ENCODE results near the gene KDELR1.

KDELR1 gene

DNA sequence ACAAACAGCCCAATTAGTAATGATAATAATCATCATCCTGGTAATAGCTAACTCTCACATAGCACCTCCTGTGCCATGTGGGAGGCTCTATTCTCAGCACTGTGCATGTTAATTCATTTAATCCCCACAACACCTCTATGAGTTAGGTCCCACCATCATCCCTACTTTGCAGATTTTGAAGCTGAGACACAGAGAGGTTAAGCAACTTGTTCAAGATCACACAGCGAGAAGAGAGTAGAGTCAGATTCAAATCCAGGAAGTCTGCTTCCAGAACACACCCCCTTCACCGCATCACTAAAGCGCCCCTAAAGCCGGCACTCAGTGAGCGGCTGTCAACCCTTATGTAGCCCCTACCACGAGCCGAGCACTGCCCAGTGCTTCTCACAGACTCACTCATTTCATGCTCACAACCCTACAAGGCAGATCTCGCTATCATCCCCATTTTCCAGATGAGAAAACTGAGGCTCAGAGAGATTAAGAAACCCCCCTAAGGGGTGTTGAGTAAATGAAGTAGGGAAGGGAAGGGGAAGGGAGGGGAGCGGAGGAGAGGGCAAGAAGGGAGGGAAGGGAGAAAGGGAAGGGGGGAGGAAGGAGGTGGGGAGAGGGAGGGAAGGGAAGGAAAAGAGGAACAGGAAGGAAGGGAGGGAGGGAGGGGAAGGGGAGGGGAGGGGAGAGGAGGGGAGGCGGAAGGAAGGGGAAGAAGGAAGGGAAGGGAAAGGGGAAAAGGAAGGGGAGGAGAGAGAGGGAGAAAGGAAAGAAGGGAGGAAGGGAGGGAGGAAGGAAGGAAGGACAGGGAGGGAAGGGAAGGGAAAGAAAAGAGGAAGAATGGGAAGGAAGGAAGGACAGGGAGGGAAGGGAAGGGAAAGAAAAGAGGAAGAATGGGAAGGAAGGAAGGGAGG lies 49.6 kb downstream of the KDELR1 start:
- ATAC-seq, result no peak

DNA sequence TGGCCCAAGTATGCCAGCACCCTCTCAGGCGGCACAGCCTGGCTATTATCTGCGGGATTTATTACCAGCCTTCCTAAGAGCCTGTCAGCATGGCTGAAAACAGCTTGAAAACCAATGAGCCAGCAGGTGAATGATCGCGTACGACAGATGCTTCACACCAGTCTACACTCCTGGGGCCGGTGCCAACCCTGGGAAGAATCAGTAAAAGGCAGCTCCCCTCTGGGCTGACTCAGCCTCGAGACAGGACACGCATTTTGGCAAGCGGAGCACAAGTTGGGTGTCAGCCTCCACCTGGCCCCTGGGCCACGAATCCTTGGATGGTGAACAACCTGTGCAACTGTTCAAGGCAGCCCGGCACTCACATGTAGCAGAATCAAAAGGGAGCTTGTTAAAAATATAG lies 50.4 kb downstream of the KDELR1 start:
- peak; percentile 70 for ATAC-seq
- TF ChIP-seq ZFP30 (CRISPR knock-in tag; IDR thresholded peaks at IDR 0.05) (no peak), ISL1 (CRISPR knock-in tag; IDR thresholded peaks at IDR 0.05) (no peak), ESRRG (CRISPR knock-in tag; IDR thresholded peaks at IDR 0.05) (no peak), PPARA (CRISPR knock-in tag; IDR thresholded peaks at IDR 0.05; ENCODE audit: borderline replicate concordance) (no peak), TOX (CRISPR knock-in tag; IDR thresholded peaks at IDR 0.05; ENCODE audit: borderline replicate concordance) (no peak), SNAI2 (CRISPR knock-in tag; IDR thresholded peaks at IDR 0.05) (no peak), TCF4 (CRISPR knock-in tag; IDR thresholded peaks at IDR 0.05; ENCODE audit: borderline replicate concordance) (no peak)

More for the DNA sequence above, 49.6 kb downstream of the KDELR1 start:
- TF ChIP-seq PPARA (CRISPR knock-in tag; IDR thresholded peaks at IDR 0.05; ENCODE audit: borderline replicate concordance), result no peak
- no peak for TF ChIP-seq TOX (CRISPR knock-in tag; IDR thresholded peaks at IDR 0.05; ENCODE audit: borderline replicate concordance)
- no peak for TF ChIP-seq ZC3H10 (CRISPR knock-in tag; IDR thresholded peaks at IDR 0.05)
- no peak for TF ChIP-seq ZFP30 (CRISPR knock-in tag; IDR thresholded peaks at IDR 0.05)
- TF ChIP-seq CSDC2 (CRISPR knock-in tag; IDR thresholded peaks at IDR 0.05), result no peak
- TF ChIP-seq GLIS3 (CRISPR knock-in tag; IDR thresholded peaks at IDR 0.05), result no peak
- no peak for TF ChIP-seq ISL1 (CRISPR knock-in tag; IDR thresholded peaks at IDR 0.05)
- TF ChIP-seq SNAI2 (CRISPR knock-in tag; IDR thresholded peaks at IDR 0.05), result no peak
- TF ChIP-seq, protein P1, sequence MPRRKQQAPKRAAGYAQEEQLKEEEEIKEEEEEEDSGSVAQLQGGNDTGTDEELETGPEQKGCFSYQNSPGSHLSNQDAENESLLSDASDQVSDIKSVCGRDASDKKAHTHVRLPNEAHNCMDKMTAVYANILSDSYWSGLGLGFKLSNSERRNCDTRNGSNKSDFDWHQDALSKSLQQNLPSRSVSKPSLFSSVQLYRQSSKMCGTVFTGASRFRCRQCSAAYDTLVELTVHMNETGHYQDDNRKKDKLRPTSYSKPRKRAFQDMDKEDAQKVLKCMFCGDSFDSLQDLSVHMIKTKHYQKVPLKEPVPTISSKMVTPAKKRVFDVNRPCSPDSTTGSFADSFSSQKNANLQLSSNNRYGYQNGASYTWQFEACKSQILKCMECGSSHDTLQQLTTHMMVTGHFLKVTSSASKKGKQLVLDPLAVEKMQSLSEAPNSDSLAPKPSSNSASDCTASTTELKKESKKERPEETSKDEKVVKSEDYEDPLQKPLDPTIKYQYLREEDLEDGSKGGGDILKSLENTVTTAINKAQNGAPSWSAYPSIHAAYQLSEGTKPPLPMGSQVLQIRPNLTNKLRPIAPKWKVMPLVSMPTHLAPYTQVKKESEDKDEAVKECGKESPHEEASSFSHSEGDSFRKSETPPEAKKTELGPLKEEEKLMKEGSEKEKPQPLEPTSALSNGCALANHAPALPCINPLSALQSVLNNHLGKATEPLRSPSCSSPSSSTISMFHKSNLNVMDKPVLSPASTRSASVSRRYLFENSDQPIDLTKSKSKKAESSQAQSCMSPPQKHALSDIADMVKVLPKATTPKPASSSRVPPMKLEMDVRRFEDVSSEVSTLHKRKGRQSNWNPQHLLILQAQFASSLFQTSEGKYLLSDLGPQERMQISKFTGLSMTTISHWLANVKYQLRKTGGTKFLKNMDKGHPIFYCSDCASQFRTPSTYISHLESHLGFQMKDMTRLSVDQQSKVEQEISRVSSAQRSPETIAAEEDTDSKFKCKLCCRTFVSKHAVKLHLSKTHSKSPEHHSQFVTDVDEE (CRISPR knock-in tag; IDR thresholded peaks at IDR 0.05), result no peak
- TF ChIP-seq RARB (CRISPR knock-in tag; IDR thresholded peaks at IDR 0.05), result no peak
- TF ChIP-seq ZFP3 (CRISPR knock-in tag; IDR thresholded peaks at IDR 0.05), result no peak
- TF ChIP-seq ARNTL (CRISPR knock-in tag; IDR thresholded peaks at IDR 0.05; ENCODE audit: borderline replicate concordance, low read depth), result no peak
- TF ChIP-seq, protein P2, sequence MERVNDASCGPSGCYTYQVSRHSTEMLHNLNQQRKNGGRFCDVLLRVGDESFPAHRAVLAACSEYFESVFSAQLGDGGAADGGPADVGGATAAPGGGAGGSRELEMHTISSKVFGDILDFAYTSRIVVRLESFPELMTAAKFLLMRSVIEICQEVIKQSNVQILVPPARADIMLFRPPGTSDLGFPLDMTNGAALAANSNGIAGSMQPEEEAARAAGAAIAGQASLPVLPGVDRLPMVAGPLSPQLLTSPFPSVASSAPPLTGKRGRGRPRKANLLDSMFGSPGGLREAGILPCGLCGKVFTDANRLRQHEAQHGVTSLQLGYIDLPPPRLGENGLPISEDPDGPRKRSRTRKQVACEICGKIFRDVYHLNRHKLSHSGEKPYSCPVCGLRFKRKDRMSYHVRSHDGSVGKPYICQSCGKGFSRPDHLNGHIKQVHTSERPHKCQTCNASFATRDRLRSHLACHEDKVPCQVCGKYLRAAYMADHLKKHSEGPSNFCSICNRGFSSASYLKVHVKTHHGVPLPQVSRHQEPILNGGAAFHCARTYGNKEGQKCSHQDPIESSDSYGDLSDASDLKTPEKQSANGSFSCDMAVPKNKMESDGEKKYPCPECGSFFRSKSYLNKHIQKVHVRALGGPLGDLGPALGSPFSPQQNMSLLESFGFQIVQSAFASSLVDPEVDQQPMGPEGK (CRISPR knock-in tag; IDR thresholded peaks at IDR 0.05; ENCODE audit: borderline replicate concordance), result no peak
- no peak for TF ChIP-seq ZNF565 (CRISPR knock-in tag; conservative IDR thresholded peaks at IDR 0.05; ENCODE audit: low read depth)
- no peak for TF ChIP-seq ESRRG (CRISPR knock-in tag; IDR thresholded peaks at IDR 0.05)
- no peak for TF ChIP-seq BACH2 (CRISPR knock-in tag; IDR thresholded peaks at IDR 0.05; ENCODE audit: borderline replicate concordance)
- no peak for TF ChIP-seq ZNF8 (CRISPR knock-in tag; IDR thresholded peaks at IDR 0.05)
- TF ChIP-seq ZNF70 (CRISPR knock-in tag; IDR thresholded peaks at IDR 0.05), result no peak
- TF ChIP-seq OSR1 (CRISPR knock-in tag; IDR thresholded peaks at IDR 0.05), result no peak

DNA sequence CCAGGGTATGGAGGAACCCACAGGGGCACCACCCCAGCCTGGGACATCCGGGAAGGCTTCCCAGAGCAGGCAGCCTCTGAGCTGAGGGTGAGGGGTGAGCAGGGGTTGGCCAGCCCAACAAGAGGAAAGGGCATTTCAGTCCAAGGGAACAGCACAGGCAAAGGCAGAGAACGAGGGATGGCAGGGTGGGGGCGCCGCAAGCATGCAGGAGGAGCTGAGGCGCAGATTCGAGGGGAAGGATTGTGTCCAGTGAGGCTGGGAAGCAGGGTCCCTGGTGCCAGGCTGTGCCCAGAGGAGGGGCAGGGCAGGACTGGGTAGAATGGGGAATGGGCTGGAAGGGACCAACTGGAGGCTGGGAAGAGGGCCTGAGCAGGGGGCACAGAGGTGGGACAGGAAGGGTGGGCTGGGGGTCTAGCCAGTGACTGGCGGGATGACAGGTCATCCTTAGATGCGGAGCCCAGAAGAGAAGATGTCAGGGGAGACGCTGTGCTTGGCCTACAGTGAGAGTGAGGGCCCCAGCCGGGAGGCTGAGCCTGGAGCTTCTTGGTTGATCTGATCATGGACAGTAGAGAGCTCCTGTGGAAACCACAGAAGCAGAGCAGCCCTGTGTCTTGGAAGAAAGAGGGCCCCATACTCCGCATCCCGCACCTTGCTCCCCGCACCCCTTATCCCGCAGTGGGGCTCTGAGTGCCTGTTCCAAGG lies 52.4 kb downstream of the KDELR1 start:
- ATAC-seq, result no peak
- TF ChIP-seq ZFP30 (CRISPR knock-in tag; IDR thresholded peaks at IDR 0.05) (no peak), ESRRG (CRISPR knock-in tag; IDR thresholded peaks at IDR 0.05) (no peak)

DNA sequence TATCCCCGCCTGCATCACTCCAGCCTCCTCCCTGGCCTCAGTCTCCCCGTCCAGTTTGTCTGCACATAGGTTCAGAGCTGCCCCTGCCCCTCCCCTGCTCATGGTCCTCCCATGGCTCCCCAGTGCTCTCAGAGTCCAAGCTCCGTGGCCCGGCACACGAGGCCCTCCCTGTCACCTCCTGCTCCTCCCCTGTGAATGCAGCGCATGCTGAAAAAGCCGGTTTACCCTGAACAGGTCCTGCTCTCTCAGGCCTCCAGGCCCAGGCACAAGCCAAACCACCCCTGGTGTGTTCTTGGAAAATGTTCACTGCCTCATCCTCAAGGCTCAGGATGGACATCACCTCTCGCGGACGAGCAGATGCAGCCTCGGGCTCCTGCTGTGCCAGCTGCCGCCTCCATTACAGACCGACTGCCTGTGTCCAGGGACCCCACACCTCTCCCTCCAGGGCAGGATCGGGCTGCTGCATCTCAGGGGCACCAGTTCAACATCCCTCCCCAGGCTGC lies 53.0 kb downstream of the KDELR1 start:
- no peak for ATAC-seq
- TF ChIP-seq, protein P2 (CRISPR knock-in tag; IDR thresholded peaks at IDR 0.05; ENCODE audit: borderline replicate concordance), result no peak
- no peak for TF ChIP-seq SNAI2 (CRISPR knock-in tag; IDR thresholded peaks at IDR 0.05)
- TF ChIP-seq TCF4 (CRISPR knock-in tag; IDR thresholded peaks at IDR 0.05; ENCODE audit: borderline replicate concordance), result no peak
- TF ChIP-seq ZFP30 (CRISPR knock-in tag; IDR thresholded peaks at IDR 0.05), result no peak
- TF ChIP-seq PPARA (CRISPR knock-in tag; IDR thresholded peaks at IDR 0.05; ENCODE audit: borderline replicate concordance), result no peak
- TF ChIP-seq, protein P3, sequence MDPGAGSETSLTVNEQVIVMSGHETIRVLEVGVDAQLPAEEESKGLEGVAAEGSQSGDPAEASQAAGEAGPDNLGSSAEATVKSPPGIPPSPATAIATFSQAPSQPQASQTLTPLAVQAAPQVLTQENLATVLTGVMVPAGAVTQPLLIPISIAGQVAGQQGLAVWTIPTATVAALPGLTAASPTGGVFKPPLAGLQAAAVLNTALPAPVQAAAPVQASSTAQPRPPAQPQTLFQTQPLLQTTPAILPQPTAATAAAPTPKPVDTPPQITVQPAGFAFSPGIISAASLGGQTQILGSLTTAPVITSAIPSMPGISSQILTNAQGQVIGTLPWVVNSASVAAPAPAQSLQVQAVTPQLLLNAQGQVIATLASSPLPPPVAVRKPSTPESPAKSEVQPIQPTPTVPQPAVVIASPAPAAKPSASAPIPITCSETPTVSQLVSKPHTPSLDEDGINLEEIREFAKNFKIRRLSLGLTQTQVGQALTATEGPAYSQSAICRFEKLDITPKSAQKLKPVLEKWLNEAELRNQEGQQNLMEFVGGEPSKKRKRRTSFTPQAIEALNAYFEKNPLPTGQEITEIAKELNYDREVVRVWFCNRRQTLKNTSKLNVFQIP (CRISPR knock-in tag; IDR thresholded peaks at IDR 0.05; ENCODE audit: borderline replicate concordance, low read depth), result no peak
- TF ChIP-seq BACH2 (CRISPR knock-in tag; IDR thresholded peaks at IDR 0.05; ENCODE audit: borderline replicate concordance), result no peak
- TF ChIP-seq CSDC2 (CRISPR knock-in tag; IDR thresholded peaks at IDR 0.05), result no peak
- no peak for TF ChIP-seq ZC3H10 (CRISPR knock-in tag; IDR thresholded peaks at IDR 0.05)
- no peak for TF ChIP-seq ARNTL (CRISPR knock-in tag; IDR thresholded peaks at IDR 0.05; ENCODE audit: borderline replicate concordance, low read depth)
